Stimulated activated naive CD4-positive, alpha-beta T cell treated with Interleukin-2 at 50 U/mL for 16 hours (primary cell): ENCODE results near the gene PGAM2.

Experiments
- DNase-seq: peaks from one replicate; lab custom pipeline; 2025; lab: John Stamatoyannopoulos, UW

Gene PGAM2

GRCh38 chr7:44065431-44066110, at the start of gene PGAM2:
Gene PGAM2 (minus strand): TSS chr7:44065567. CDS start chr7:44065529, 38 bp downstream.
- DNase-seq: no peak

- DNase-seq: no peak
Measured at GRCh38 chr7:44114586-44115310, 49.4 kb upstream of the PGAM2 start.

- no peak for DNase-seq
Measured at GRCh38 chr7:44113764-44114354, 48.5 kb upstream of the PGAM2 start.

GRCh38 chr7:44112997-44113763, 47.8 kb upstream of the PGAM2 start:
- DNase-seq: no peak

GRCh38 chr7:44112231-44112996, 47.0 kb upstream of the PGAM2 start:
- no peak for DNase-seq

- DNase-seq: no peak
Measured at GRCh38 chr7:44111761-44112160, 46.4 kb upstream of the PGAM2 start.

- no peak for DNase-seq
Measured at GRCh38 chr7:44110719-44111635, 45.6 kb upstream of the PGAM2 start.

- no peak for DNase-seq
Measured at GRCh38 chr7:44109991-44110390, 44.6 kb upstream of the PGAM2 start.

GRCh38 chr7:44108768-44109750, 43.7 kb upstream of the PGAM2 start:
- DNase-seq: no peak

- DNase-seq: no peak
Measured at GRCh38 chr7:44107961-44108767, 42.8 kb upstream of the PGAM2 start.

- DNase-seq: no peak
Measured at GRCh38 chr7:44107116-44107960, 42.0 kb upstream of the PGAM2 start.

GRCh38 chr7:44106311-44107065, 41.1 kb upstream of the PGAM2 start:
- DNase-seq: no peak

GRCh38 chr7:44105832-44106231, 40.5 kb upstream of the PGAM2 start:
- no peak for DNase-seq

GRCh38 chr7:44104860-44105771, 39.7 kb upstream of the PGAM2 start:
- DNase-seq: no peak

GRCh38 chr7:44103923-44104859, 38.8 kb upstream of the PGAM2 start, which contains the start of gene AEBP1:
Gene AEBP1 (plus strand): TSS chr7:44104345. CDS start chr7:44104666, 321 bp downstream.
- no peak for DNase-seq
